Measurements from ENCODE around the gene S100A6.
A peak's percentile ranks its signal among the peaks of the same experiment; 100 is the strongest.

S100A6 gene

DNA sequence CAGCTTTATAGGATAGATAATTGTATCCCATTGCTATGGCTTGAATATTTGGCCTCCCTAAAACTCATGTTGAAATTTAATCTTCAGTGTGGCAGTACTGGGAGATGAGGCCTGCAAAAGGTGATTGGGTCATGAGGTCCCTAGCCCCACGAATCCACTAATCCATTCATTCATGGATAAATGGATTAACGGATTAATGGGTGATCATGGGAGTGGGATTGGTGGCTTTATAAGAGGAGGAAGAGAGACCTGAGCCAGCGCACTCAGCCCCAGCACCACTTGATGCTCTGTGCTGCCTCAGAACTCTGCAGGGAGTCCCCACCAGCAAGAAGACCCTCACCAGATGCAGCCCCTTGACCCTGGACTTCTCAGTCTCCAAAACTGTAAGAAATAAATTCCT is 32.0 kb downstream of the S100A6 start:
- TF ChIP-seq POLR2A (IDR thresholded peaks at IDR 0.05; ENCODE audit: low read length): no peak
- no peak for TF ChIP-seq GATA1 (IDR thresholded peaks at IDR 0.05; ENCODE audit: low read depth, low read length)

DNA sequence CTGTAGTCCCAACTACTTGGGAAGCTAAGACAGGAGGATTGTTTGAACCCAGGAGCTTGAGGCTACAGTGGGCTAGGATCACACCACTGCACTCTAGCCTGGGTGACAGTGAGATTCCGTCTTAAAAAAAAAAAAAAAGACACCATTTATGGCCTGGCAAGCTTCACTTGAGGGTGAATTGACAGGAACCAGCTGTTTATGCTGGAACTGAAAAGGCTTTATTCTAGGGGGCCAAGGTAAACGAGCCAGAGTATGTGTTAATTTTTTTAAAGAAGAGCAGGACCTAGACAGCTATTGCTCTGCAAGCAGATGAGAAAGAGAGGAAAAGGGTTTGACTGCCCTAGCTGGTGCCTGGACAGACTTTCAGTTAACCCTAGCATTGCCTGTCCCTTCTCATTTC is 37.0 kb downstream of the S100A6 start:
- DNase-seq: no peak
- TF ChIP-seq GATA1 (IDR thresholded peaks at IDR 0.05; ENCODE audit: low read depth, low read length): no peak
- TF ChIP-seq POLR2A (IDR thresholded peaks at IDR 0.05; ENCODE audit: low read length): no peak

More for the DNA sequence above, 32.0 kb downstream of the S100A6 start:
- DNase-seq: no peak

GRCh38 chr1:153495536-153495935 is 40.3 kb downstream of the S100A6 start:
- TF ChIP-seq GATA1 (IDR thresholded peaks at IDR 0.05; ENCODE audit: low read depth, low read length): no peak
- no peak for DNase-seq

GRCh38 chr1:153494976-153495535 is 40.7 kb downstream of the S100A6 start:
- peak; percentile 63 to 80 for DNase-seq
- no peak for TF ChIP-seq GATA1 (IDR thresholded peaks at IDR 0.05; ENCODE audit: low read depth, low read length)
- TF ChIP-seq POLR2A (IDR thresholded peaks at IDR 0.05; ENCODE audit: low read length): no peak

DNA sequence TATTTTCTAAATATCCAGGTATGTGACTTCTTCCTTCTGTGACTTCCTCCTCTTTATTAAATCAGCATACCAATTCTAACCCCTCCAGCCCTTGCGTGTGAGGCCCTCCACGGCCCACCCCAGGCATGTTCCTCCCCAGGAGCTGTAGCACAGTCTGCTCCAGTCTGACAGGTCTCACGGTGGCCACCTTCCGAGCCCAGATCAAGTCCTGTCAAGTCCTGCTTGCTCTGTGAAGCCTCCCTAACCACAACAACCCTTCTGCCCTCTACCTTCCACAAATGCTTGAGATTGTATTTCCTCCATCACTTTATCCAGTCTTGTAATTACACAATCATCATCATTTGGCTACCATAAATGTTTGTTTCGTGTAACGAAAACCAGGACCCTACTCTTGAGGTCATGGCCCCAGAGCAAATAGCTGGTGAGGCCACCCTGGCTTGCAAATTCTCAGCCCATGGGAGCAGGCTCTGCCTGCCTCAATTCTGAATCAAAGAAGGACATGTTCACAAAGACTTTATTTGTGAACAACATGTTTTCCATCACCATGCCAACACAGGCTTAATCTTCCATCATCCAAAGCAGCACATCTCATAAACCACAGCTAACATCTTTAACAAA is 42.3 kb downstream of the S100A6 start:
- TF ChIP-seq GATA1 (IDR thresholded peaks at IDR 0.05; ENCODE audit: low read depth, low read length) (no peak), POLR2A (IDR thresholded peaks at IDR 0.05; ENCODE audit: low read length) (no peak)
- DNase-seq: no peak

- DNase-seq: no peak
- TF ChIP-seq GATA1 (IDR thresholded peaks at IDR 0.05; ENCODE audit: low read depth, low read length): no peak
- no peak for TF ChIP-seq POLR2A (IDR thresholded peaks at IDR 0.05; ENCODE audit: low read length)
Observed at GRCh38 chr1:153490272-153491051, 45.3 kb downstream of the S100A6 start.

- TF ChIP-seq POLR2A (IDR thresholded peaks at IDR 0.05; ENCODE audit: low read length): no peak
- no peak for TF ChIP-seq GATA1 (IDR thresholded peaks at IDR 0.05; ENCODE audit: low read depth, low read length)
Observed at GRCh38 chr1:153488731-153489130, 47.1 kb downstream of the S100A6 start.

DNA sequence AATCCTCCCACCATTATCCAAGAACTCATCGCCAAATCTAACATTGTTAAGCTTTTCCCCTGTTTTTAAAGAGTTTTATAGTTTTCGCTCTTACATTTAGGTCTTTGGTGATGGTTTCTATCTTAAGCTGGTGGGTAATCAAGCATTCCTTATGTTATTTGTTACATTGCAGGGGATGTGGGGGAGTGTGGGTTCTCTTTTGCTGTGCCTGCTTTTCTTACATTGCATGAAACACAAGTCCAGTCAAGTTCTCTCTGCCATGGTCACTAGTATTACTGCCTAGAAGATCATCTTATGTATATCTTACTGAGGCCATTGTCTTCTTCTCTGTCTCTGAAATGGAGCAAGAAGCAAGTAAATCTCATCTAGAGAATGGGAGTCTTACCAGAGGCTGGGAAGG is 48.1 kb downstream of the S100A6 start:
- TF ChIP-seq POLR2A (IDR thresholded peaks at IDR 0.05; ENCODE audit: low read length): no peak
- TF ChIP-seq GATA1 (IDR thresholded peaks at IDR 0.05; ENCODE audit: low read depth, low read length): no peak
- DNase-seq: no peak

More at GRCh38 chr1:153488731-153489130, 47.1 kb downstream of the S100A6 start:
- no peak for DNase-seq

- DNase-seq: no peak
- no peak for TF ChIP-seq POLR2A (IDR thresholded peaks at IDR 0.05; ENCODE audit: low read length)
- TF ChIP-seq GATA1 (IDR thresholded peaks at IDR 0.05; ENCODE audit: low read depth, low read length): no peak
Observed at GRCh38 chr1:153485863-153486262, 49.9 kb downstream of the S100A6 start.

Data from erythroblast (primary cell).